ENCODE data around the gene EME1.
"Not testable (repeated sequence)": the region's sequence is repeated elsewhere in the genome, so short reads cannot be mapped to it uniquely, and the experiment has no call there.

EME1 gene

DNA sequence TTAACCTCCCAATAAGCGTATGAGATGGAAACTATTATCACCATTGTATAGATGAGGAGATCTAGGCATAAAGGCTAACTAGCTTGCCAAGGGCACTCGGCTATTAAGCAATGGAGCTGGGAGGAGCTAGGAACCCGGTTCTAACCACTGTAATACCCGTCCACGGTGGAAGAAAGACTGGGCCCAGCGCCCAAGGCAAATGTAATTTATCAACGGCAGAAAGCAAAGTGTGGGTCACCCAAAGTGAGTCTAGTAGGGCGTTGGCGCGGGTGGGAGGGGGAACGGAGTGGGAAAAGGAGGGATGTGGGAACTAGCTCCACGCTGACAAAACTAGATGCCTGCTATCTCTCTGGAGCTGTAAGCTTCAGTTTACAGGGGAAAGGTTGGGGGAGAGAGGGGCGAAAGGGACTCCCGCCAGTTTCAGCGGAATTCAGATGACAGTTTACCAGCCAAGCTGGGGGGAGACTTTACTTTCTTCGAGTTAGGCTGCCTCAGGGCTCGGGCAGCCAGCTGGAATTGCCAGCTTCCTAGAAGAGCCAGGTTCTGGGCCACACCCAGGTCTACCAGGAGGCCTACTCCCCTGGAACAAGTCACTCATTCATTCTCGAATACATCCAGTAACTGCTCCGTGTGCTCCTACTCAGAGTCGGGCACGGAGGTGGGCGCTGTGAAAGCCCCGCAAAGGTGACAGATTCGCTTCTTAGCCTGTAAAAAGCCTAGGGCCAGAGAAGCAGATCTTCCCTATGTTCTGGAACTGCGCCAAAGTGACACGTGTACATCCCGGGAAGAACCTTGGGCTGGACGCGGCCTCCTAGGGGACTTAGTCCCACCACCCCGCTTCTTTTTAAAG lies 23.5 kb downstream of the EME1 start:
- no peak for DNase-seq (ENCODE audit: low read depth)

DNA sequence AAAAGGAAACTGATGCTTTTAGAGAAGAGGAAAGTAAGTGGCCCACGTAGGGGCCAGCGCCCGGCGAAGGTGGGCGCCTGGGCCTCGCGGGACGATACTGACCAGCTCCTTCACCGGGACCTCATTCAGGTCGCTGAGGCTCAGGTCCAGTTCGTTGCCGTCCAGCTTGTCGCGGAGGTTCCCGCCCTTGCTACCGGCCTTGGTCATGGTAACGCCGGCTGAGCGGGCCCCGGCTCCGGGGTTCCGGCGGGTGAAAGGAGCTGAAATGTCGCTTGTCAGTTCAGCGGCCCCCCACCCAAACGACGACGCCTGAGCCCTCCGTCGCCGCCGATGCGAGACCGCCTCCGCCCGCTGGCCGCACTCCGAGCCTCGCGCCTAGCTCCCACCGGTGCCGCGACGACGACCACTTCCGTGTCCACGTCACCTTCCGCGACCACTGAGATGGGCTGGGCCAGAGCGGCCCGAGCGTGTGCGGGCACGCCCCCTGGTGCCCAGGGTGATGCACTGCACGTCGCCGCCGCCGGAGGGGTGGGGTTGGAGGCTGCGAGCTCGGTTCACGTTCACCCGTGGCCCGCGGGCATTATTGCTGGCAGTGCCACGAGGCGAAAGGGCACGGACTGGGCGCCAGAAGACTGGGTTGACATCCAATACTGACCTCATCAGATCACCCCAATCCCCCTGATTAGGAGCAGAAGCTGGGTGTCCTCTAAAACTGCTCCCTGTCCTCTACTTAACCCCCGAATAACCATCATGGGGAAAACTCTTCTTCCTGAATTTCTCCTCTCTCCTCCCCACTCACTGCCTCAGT lies 24.3 kb downstream of the EME1 start, which contains the start of gene LRRC59:
Gene LRRC59, minus strand, starts transcription at position 413 of the 808 bp plus-strand sequence. Its CDS starts 206 bp downstream, at position 207.
- DNase-seq (ENCODE audit: low read depth) = peak; percentile 86

DNA sequence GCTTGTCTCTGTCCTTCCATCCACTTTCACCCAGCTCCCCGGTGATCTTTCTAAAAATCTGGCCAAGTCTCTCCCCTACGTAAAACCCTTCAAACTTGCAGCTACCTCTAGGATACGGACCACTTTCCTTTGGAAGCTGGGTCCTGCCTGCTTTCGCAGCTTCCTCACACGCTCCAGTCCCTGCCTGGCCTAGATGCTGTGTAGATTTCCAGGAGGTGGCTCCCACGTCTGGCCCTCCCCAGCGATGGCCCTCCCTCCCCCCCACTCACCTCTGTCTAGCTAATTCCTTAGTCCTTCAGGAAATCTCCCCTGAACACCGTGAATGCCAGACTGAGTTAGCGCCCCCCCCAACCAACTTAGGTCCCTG lies 24.9 kb downstream of the EME1 start:
- DNase-seq (ENCODE audit: low read depth) = no peak

DNA sequence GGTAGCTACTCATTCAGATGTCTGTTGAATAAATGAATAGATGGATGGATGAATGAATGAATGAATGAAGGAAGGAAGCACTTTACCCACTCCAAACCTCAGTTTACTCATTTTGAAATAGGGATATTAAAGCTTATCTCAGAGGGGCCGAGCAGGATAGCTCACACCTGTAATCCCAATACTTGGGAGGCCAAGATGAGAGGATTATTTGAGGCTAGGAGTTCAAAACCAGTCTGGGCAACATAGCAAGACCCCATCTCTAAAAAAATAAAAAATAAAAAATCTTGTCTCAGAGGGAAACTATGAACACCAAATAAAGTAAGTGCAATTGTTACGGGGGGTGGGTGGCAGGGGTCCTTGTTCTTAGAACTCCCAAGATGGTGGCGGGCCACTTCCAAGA lies 25.6 kb downstream of the EME1 start:
- not testable (repeated sequence) for DNase-seq (ENCODE audit: low read depth)

DNA sequence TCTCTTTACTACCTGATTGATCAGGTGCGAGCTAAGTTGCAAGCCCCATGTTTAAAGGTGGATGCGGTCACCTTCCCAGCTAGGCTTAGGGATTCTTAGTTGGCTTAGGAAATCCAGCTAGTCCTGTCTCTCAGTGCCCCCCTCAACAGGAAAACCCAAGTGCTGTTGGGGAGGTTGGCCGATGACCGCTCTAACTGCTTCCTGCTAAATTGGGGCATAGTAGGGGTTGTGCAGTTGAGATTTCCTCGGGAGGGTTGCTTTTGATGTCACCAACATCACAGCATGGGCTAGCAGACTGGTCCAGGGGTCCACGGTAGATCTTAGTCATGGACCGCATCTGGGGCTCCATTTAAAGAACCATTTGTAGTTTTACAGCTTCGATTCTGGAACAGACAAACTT lies 26.6 kb downstream of the EME1 start:
- not testable (repeated sequence) for DNase-seq (ENCODE audit: low read depth)

DNA sequence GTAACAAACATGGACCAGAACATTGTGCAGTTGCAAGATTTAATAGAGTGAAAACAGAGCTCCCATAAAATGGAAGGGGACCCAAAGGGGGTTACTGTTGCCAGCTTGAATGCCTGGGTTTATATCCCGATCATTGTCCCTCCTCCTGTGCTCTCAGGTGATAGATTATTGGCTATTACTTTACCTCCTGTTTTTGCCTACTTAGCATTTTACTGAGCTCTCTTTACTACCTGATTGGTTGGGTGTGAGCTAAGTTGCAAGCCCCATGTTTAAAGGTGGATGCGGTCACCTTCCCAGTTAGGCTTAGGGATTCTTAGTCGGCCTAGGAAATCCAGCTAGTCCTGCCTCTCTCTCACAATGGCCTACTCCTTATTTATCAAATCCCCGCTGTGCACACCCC lies 32.3 kb downstream of the EME1 start:
- not testable (repeated sequence) for DNase-seq (ENCODE audit: low read depth)

DNA sequence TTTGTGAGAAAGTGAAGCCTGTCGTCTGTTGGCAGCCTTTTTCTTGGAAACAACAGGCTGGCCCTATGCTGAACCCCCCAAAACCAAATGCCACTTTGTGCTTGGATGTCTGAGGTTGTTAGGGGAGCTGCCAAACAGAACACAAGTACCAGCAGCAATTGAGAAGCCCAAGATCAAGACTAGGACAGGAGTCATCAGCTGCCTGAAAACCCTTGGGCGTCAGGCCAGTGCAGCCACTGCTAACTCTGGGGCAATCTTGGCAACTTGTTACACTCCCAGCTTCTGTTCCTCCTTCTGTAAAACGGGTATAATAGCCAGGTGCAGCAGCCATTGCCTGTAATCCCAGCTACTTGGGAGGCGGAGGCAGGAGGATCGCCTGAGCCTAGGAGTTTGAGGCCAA lies 33.5 kb downstream of the EME1 start:
- no peak for DNase-seq (ENCODE audit: low read depth)

DNA sequence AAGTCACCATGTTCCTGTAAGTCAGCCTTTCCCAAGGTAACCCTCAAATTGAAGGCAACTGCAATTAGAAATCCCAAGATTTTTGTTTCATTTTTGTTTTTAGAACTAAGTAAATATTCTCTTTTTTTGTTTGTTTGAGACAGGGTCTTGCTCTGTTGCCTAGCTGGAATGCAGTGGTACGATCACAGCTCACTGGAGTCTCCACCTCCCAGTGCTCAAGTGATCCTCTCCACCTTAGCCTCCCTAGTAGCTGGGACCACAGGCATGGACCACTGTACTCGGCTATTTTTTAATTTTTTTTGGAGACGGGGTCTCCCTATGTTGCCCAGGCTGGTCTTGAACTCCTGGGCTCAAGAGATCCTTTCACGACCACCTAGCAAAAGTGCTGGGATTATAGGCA lies 34.9 kb downstream of the EME1 start:
- DNase-seq (ENCODE audit: low read depth) = no peak

DNA sequence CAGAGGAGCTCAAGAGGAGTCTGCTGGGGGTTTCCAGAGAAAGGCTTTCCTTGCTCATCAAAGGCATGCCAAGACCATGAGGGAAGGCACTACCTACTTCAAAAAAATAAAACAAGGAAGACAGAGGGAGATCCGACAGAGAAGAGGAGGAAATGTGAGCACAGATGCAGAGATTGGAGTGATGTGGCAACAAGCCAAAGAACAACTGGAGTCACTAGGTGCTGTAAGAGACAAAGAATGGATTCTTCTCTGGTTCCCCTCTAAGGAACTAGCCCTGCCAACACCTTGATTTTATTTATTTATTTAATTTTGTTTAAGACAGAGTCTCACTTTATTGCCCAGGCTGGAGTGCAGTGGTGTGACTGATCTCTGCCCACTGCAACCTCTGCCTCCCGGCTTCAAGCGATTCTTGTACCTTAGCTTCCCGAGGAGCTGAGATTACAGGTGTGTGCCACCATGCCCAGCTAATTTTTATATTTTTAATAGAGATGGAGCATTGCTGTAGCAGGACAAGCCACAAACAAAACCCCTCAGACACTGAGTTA lies 39.2 kb downstream of the EME1 start:
- DNase-seq (ENCODE audit: low read depth) = no peak

DNA sequence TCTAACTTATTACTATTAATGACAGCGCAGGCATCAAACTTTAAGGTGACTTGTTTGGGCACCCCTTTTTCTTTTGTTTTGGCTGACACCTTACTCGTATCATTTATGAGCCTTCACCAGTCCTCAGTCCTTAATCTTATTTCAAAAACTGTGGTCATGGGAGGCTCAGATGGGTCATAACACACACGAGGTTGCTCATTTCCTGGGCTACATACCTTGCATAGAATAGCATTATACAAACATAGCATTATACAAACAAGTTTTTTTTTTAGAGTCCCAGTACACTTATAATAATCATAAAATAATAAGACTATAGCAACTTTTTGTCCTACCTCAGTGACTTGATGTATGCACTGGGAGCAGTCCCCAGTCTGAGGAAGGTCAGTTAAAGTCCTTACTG lies 41.8 kb downstream of the EME1 start:
- DNase-seq (ENCODE audit: low read depth) = no peak

DNA sequence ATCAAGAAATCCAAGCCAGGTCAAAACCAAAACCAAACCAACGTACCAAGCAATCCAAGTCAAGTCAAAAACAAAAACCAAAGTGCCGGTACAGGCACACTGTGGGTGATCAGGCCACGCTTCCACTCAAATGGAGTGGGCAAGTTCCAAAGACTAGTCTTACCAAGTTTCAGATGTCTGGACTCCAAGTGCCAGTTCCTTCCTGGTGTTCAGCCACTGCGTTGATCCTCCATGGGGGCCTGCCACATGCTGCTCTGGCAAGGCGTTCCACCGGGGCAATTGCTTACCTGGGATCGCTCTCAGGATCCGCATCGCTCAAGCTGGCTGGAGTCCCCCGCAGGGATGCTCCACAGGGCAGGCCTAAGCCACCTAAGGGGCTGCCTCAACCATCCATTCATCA lies 46.5 kb downstream of the EME1 start:
- DNase-seq (ENCODE audit: low read depth) = not testable (repeated sequence)

DNA sequence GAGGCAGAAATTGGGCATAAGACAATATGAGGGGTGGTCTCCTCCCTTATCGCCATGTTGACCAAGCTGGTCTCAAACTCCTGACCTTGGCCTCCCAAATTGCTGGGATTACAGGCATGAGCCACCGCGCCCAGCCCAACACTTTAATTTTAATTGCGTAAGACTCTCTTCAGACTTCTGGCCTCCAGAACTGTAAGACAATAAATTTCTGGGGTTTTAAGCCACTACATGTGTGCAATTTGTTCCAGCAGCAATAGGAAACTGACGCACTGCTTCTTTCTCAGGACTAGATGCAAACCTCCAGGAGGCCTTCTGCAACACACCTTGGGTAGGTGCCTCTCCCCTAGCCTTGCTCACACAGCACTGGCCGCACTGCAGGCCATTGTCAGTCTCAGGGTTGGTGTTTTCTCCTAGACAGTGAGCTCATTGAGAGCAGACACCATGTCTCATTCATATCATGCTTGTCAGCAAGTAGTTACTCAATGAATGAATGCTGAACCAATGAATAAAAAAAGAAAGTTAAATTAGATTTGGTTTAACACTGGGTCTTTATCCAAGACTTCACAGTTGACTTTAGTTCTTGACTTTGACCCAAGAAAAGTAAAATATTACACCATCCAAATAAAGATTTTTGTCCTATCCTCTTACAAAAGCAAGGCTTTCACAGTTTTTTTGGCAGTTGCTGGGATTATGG lies 47.5 kb downstream of the EME1 start:
- no peak for DNase-seq (ENCODE audit: low read depth)

DNA sequence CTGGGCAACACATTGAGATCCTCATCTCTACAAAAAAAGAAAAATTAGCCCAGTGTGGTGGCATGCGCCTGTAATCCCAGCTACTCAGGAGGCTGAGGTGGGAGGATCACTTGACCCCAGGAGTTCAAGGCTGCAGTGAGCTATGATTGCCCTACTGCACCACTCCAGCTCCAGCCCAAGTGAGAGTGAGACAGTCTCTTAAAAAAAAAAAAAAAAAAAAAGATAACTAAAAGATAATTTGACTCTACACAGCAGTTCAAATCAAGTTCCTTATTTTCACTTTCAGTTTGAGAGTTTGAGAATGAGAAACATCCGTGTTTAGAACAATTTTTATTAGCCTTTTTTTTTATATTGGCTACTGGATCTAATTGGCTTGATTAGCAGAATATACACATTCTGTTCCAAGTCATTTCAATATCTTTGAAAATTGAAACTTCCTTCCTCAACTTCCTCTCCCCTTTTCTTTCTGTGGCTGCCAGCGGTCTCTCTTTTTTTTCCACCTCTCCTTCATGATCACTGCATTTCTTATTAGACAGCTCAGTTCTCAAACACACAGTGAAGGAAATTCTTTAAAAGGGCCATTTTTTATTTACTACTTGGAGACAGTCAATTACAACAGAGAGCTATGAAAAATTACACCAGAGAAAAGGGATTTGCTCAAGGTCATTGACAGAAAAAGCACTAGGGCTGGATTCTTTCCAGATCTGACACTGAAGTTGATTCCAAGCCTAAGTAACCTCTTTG lies 48.5 kb downstream of the EME1 start:
- no peak for DNase-seq (ENCODE audit: low read depth)

DNA sequence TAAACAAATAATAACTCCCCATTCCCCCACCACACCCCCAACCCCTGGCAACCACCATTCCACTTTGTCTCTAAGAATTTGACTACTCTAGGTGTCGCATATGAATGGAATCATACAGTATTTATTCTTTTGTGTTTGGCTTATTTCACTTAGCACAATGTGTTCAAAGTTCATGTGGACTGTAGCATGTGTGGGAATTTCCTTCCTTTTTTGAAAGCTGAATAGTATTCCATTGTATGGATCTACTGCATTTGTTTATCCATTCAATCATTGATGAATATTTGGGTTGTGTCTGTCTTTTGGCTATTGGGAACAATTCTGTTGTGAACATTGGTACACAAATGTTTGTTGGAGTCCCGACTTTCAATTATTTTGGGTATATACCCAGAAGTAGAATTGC lies 49.7 kb downstream of the EME1 start:
- no peak for DNase-seq (ENCODE audit: low read depth)

DNA sequence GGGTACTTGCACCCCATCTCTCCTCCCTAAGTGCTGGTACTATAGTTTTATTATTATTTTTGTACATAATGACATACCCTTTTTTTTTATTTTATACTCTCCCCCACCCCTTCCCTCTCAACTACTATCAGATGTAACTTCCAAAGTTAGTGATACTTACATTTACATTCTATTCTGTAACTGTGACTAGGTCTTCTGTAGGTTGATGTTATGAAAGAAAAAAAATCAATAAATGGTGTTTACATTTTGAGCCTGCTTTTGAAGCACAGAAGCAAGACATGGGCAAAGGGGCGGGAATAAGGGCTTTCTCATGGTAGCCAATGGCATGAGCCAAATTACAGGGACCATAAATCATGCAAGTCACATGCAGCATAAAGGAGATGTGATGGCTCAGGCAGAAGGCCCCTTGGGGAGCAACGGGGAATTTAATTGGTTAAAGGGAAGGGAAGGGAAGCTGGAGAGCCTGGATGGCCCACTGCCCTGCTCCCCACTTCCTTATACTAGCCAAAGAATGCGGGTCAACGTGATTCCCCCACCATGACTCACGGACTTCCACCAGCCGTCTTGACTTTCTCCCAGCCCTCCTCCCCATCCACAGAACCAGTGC lies 50.6 kb downstream of the EME1 start:
- DNase-seq (ENCODE audit: low read depth) = no peak

DNA sequence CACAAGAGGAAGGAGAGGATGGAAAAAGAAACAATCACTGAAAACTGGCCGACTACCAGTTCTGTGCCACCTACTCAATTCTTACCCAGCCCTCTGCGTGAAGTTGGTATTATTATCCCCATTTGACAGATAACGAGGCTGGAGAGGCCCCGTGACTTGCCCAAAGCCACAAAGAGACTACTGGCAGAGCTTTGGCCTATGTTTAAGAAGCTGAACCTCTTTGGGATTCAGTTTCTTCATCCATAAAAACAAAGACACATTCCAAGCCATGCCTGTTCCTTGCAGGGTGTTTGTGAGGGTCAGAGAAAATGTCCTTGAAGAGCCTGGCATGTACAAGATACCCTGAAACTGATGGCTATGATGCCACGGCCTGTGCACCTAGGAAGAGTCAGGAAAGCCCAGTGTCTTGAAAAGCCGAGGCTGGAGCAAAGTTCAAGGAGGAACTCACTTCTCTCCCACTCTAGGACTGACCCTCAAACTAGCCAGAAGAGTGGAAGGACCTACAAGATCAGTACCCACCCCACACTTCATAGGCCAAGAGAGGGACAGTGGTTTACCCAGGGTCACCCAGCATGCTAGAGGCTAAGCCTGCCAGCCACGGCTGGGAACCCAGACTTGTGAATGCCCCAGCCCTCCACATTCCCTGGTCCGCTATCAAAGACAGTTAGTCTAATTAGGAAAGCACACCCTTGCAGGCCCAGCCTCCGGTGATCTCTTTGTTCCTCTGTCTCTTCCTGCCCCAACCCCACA lies 51.4 kb downstream of the EME1 start:
- DNase-seq (ENCODE audit: low read depth) = no peak

DNA sequence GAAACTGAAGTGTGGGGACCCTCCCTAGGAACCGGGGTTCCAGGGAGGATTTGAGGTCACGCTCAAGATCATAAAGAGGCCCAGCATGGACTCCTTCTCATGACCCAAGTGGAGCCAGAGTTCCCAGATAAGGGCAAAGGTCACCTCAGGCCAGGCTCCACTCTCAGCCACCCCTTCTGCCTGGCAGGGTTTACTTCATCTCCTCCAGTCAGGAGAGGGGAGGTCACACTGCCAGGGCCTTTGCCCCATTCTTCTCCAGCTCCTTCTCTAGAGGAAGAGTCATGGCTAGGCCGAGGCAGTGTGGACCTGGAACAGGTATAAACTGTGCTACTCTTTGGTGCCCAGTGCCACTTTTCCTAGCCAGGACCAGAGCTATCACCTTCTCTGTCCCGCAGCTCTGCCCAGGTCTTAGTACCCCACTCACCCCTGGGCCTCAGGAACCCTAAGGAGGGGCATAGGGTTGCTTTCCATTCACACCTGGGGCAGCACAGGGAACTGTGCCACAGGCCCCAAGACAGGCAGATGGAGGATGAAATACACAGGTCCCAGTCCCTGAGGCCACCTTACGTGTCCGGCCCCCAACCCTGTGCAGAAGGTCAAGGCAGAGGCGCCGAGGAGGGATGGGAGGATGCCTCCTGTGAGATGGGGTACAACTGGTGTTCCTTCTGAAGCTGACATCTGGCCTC lies 52.1 kb downstream of the EME1 start:
- no peak for DNase-seq (ENCODE audit: low read depth)

DNA sequence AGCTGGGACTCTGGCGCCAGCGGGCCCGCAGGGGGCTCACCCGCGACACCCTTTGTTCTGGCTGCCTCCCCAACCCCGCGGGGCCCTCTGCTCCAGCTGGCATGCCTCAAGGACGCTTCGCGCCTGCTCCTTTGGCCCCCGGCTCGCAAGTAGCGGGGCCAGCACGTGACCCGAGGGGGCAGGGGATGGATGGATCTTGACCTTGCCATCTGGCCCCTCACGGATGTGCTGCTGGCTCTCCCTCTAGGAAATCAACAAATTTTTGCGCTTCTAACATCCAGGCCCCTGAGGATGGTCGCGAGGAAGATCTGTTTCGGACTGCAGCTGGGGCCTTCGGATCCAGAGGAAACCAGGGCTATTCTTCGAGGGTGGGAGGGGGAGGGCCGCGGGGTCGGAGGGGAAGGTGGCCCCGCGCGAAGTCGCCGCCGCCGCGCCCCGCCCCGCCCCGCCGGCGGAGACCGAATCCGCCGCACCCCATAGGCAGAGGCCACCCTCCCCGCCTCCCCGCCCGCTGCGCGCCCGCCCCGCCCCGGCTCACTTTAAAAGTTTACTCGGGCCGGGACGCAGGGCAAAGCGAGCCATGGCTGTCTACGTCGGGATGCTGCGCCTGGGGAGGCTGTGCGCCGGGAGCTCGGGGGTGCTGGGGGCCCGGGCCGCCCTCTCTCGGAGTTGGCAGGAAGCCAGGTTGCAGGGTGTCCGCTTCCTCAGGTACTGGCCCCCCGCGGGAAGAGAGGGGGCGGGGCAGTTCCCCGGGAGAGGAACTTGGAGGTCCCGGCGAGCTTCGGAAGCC lies 52.8 kb downstream of the EME1 start, which contains the start of gene ACSF2:
Gene ACSF2, plus strand, starts transcription at position 537 of the 790 bp plus-strand sequence. Its CDS starts 44 bp downstream, at position 581.
- peak; percentile 54 for DNase-seq (ENCODE audit: low read depth)

DNA sequence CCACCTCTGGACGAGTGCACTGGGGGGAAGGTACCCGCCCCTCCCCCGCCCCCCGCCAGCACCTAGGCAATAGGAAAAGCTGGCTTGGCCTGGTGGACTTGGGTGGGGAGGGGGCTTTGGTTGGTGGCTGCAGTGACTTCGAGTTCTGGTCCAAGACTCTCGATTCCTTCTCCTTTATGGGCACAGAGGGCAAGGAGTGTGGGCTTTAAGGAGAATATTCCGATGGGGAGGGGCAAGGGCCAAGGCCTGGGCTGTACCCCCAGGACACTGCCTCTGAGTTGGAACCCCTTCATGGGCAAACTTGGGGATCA lies 53.4 kb downstream of the EME1 start:
- no peak for DNase-seq (ENCODE audit: low read depth)

All from stimulated activated CD8-positive, alpha-beta memory T cell treated with anti-CD3 and anti-CD28 coated beads, Interleukin-12 subunit alpha, Interleukin-12 subunit beta, amount 100 ng/mL, for 1 hour (primary cell).